ENCODE results near the gene TMEM117.
"Not testable (repeated sequence)": the region's sequence is repeated elsewhere in the genome, so short reads cannot be mapped to it uniquely, and the experiment has no call there.

The TMEM117 gene

GRCh38 chr12:44317651-44318126 lies 481.8 kb downstream of the TMEM117 start:
- no peak for DNase-seq

DNA sequence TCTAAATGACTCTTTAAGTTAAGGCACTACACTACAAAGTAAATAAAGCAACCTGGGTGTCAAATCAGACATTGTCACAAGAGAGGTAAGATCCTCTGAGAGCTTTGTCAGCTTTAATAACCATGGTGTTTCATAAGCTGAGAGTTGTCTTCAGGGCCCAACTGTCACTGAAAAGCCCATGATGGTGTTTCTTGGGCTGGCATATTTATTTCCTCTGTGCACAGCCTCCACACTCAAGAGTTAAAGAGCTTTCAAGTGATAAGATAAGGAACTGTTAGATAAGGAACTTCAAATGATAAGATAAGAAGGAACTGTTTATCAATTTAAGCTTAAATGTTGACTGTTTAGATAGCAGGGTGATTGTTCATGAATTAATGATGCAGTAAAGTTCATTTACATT lies 495.4 kb downstream of the TMEM117 start:
- DNase-seq = no peak

DNA sequence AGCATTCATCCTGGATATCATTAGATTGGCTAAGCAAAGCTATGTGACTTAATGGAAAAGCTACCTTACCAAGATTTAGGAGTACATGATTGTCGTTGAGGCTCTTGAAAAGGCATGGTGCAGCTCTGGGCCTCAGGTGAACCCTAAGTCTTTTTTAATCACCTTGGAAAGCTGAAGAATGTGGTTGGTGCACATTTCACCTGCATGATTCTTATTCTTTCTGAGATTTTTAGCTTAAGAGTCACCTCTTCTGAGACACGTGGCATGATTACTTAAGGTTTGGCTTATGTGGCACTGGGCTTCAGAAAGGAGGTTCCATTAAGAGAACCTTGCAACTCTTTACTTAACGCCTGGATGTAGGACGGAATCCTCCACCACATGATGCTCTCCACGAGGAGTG lies 498.5 kb downstream of the TMEM117 start:
- DNase-seq = no peak

GRCh38 chr12:44335030-44335429 lies 499.1 kb downstream of the TMEM117 start:
- DNase-seq = no peak

GRCh38 chr12:44336577-44336976 lies 500.7 kb downstream of the TMEM117 start:
- DNase-seq = no peak

GRCh38 chr12:44342371-44342770 lies 506.5 kb downstream of the TMEM117 start:
- DNase-seq = no peak

- DNase-seq = no peak
These were observed 511.3 kb downstream of the TMEM117 start for GRCh38 chr12:44347145-44347544.

DNA sequence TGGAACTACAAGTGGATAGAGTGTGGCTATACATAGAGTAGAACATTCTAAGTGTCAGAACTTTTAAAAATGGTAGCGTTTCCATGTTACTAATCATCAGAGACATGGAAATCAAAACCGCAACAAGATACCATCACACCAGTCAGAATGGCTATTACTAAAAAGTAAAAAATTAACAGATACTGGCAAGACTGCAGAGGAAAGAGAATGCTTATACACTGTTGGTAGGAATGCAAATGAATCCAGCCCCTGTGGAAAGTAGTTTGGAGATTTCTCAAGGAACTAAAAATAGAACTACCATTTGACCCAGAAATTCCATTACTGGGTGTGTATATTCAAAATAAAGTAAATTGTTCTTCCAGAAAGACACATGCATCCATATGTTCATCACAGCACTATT lies 521.6 kb downstream of the TMEM117 start:
- no peak for DNase-seq

- DNase-seq = no peak
These were observed 522.8 kb downstream of the TMEM117 start for GRCh38 chr12:44358636-44359035.

DNA sequence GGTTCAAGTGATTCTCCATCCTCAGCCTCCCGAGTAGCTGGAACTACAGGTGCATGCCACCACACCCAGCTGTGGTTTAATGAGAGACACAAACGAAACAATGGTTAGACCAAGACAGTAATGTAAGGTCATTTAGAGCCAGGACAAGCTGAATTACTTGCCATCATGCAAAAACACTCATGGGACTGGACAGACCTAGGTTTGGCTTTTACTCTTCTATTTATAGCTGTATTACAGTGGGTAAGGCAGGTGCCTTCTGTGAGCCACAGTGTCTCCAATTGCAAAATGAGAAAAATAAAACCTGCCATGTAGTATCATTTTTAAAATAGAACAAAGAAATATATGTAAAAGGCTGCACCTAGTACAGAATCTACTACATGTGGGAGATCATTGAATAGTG lies 527.1 kb downstream of the TMEM117 start:
- DNase-seq = no peak

DNA sequence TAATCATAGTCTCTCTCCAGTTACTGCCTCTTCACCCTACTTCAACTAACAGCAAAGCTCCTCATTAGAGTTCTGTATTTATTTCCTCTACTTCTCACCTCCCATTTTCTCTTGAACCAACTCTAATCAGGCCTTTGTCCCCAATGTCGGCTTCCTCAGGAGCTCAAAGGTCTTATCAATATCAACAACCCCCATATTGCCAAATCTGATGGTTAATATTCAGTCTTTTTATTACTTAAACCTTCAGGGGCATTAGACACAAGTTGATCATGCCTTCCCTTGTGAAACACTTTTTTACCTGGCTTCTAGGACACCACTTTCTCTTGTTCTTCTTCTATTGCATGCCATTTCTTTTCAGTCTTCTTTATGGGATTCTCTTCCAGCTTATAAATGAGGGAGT lies 531.3 kb downstream of the TMEM117 start:
- no peak for DNase-seq

DNA sequence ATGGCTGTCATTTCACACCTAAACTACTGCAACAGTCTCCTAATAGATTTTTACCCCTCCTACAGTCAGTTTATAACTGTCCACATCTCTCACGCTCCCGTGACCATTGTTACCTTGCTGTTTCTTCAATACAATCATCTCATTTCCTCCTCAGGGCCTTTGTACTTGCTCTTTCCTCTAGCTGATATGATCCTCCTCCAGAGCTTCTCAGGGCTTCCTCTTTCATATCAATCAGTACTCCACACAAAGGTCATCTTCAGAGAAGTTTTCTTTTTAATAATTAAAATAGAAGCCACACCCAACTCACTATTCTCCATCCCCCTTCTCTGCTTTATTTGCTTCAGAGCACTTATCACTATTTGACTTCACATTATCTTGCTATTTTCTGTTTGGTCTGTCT lies 532.0 kb downstream of the TMEM117 start:
- no peak for DNase-seq

DNA sequence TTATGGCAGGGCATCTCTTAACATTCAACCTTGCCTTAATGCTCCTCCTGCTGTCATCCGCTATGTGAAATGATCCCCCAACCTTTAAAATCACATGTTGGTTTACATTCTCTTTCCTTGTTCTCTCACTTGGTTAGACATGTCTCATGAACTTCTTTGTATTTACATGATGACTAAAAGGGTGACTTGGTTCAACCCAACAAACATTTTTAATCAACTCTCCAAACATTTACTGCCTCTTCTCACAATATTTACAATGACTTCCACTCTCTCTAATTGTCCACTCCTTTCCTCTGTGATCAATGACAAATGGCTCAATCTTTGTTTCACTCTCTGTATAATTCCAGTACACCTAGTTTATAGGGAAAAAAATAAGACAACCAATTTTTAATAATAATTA lies 534.1 kb downstream of the TMEM117 start:
- no peak for DNase-seq

GRCh38 chr12:44370982-44371381 lies 535.1 kb downstream of the TMEM117 start:
- no peak for DNase-seq

GRCh38 chr12:44372259-44372658 lies 536.4 kb downstream of the TMEM117 start:
- no peak for DNase-seq

DNA sequence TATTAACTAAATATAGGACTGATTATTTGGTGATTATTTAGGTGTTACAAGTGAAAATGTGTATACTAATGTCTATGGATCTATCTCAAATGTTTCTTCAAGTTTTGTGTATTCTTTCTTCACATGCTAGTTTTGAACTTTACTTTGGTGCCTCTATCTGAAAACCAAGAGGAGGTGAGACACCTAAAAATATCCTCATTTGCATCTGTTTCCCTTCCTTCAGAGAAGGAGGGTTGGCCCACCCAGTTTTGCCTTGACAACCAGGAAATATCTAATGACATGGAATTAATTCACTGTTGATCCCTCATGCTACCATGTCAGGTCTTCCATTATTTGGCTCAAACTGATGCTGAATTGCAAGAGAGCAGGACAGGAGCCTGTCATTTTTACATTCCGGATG lies 539.8 kb downstream of the TMEM117 start:
- no peak for DNase-seq

DNA sequence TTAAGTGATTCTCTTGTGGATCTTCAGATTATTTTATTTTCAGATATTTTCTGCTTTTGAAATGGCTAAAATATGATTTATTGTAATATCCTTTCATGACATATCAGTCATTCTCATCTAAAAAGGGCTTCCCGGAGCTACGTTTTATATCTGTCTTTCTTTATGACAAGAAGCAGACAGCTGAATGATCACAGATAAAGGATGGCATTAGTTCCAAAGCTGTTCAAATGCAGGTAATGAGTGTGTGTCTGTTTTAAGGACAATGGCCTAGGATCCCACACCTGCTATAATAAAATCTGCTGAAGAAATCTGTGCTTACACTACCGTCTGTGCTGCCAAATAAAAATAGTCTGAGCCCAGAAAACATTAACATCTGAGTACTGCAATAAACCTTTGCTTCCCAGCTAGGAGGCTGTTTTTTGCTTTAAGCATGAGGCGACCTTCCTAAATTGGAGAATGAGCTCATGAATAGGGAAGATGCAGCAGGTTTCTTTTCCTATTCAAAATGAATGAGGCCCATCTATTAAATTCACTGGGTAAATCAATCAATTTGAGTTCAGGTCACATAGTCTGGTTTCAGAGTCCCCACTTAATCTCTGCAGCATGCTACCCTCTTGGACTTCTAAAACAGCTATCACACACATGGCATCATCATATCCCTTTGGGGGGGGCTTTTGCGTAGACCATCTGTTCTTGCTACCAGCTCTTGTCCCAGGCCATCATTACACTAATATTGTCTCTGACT lies 541.7 kb downstream of the TMEM117 start:
- peak in 1 of 2 donors; percentile 19 for DNase-seq

- not testable (repeated sequence) for DNase-seq
These were observed 543.2 kb downstream of the TMEM117 start for GRCh38 chr12:44379113-44379512.

DNA sequence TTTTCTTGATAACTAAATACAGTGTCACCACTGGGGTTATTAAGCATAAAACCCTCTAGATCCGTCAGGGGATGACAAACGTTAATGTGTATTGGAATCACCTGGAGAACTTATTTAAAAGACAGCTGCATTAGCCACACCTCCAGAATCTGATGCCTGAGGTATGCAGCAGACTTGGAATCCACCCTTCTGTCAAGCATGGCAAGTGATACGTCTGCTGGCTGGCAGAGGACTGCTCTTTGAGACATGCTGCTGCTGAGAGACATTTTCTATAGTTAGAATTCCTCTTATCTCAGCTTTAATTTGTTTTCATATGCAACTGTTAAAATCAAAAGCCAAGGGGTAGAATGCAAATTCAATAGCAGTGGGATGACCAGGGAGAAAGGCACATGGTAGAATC lies 544.0 kb downstream of the TMEM117 start:
- no peak for DNase-seq

GRCh38 chr12:44380861-44381260 lies 545.0 kb downstream of the TMEM117 start:
- DNase-seq = no peak

DNA sequence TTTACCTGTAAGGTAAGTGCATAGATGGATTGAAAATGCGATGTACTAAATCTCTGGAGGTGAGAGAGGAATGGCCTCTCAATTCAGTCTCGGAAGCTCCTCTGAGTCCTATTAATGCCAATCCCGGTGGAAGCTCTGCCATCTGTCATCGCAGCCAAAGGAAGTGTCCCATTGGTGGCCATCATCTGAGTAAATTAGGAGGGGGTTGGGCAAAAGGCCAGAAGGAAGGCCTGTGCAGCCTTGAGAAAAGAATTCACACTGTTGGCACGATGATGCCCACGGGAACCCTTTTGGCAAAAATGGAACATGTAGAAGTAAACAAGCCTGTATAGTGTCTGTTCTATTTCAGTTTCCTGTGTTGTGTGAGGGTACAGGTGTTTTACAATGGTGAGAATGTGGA lies 545.5 kb downstream of the TMEM117 start:
- DNase-seq = no peak

GRCh38 chr12:44384136-44384535 lies 548.3 kb downstream of the TMEM117 start:
- DNase-seq = no peak

DNA sequence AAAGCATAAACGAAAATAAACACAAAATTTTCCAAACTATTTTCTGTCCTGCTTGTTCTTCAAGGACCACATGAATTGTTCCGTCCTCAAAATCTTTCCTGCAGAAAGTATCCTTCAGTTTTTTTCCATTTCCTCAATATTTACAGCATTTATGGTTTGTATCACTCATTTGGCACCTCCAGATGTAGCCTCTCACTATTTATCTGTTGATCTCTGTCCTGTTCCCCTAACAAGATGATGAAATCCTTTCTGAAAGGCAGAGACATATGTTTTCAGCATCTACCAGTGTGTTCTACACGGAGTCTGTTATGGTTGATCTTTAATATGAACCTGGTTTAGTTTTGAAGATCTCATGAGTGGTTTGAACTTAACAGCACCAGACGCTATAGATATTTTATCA lies 550.1 kb downstream of the TMEM117 start:
- no peak for DNase-seq

DNA sequence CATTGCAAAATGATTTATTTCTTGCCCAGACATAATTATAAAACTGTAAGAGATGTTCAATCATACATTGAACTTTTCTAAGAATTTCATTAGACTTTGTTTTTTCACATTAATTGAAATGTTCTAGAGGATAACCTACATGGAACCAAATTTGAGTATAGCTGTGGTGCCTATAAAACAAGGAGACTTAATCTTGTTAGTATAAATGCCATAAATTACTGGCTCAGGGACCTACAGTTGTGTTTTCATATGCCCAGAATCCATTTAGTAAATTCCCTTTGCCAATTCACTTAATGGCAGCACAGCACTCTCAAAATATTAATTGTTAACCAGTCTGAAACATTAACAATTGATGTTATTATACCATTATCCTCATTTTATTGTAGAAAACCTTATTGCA lies 551.7 kb downstream of the TMEM117 start:
- DNase-seq = no peak

GRCh38 chr12:44389038-44389437 lies 553.2 kb downstream of the TMEM117 start:
- no peak for DNase-seq

Data from hippocampal formation (tissue), 2 donors.